Stimulated activated CD8-positive, alpha-beta memory T cell treated with anti-CD3 and anti-CD28 coated beads, Interleukin-12 subunit alpha, Interleukin-12 subunit beta, amount 100 ng/mL, for 4 hours (primary cell): ENCODE data around the gene LRP1.

Experiments
- DNase-seq: peaks from one replicate; pipeline ENCODE4 v3.0.0-alpha.2; 2020; ENCODE audit warnings: low read depth

LRP1 gene

GRCh38 chr12:57237932-57238853 is 109.9 kb downstream of the LRP1 start:
- no peak for DNase-seq

DNA sequence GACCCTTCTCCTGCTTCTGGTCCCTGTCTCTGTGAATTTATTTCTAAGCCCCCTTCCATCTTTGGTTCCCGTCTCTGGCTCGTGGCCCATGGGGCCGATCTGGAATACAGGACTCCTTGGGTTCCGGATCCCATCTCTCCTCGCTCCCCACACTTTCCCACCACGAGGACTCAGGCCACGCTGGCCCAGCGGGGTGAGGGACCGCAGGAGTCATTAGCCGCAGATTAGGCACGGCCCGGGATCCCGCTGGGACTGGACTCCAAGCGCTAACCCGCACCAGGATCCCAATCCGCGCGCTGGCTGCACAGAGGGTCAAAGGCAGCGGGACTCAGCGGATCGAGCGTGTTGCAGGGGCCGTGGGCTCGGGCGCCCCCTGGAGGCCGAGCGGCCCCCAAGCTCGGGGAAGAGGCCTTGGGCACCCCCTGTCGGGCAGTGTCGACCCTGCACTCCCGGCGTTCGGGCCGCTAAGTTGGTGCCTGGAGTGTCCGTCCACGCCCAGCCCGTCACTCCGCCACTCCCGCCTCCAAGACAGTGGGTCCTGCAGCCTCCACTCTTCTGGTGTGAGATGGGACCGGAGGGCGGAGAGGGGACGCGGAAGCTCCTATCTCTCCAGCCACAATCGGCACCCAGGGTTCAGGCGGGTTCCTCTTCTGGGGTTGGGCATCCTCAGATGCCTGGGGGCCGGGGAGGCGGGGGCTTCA is 110.7 kb downstream of the LRP1 start:
- peak; percentile 76 for DNase-seq

DNA sequence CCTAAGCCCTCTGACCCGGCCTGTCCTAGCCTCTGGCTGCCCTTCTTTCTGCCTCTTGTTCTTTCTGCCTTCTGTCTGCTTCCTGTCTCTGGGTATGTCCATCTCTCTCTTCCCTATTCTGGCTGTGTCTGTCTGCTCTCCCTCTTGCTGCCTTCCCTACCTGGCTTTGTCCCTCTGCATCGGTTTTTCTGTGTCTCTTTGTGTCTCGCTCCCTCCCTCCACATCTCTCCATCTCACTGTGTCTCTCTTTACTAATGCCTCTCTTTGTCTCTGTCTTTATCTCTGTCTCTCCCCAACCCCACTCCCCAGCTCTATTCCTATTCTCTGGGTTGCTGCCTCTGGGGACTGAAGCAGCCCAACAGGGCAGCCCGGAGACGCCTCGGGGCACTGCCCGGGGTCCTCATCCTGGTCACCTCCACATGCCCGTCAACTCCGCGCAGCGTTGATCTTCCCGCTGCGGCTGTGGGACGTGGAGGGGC is 111.3 kb downstream of the LRP1 start:
- no peak for DNase-seq

- DNase-seq, result peak; percentile 65
Measured at GRCh38 chr12:57240066-57240921, 112.0 kb downstream of the LRP1 start.

- no peak for DNase-seq
Measured at GRCh38 chr12:57240926-57241401, 112.7 kb downstream of the LRP1 start.

DNA sequence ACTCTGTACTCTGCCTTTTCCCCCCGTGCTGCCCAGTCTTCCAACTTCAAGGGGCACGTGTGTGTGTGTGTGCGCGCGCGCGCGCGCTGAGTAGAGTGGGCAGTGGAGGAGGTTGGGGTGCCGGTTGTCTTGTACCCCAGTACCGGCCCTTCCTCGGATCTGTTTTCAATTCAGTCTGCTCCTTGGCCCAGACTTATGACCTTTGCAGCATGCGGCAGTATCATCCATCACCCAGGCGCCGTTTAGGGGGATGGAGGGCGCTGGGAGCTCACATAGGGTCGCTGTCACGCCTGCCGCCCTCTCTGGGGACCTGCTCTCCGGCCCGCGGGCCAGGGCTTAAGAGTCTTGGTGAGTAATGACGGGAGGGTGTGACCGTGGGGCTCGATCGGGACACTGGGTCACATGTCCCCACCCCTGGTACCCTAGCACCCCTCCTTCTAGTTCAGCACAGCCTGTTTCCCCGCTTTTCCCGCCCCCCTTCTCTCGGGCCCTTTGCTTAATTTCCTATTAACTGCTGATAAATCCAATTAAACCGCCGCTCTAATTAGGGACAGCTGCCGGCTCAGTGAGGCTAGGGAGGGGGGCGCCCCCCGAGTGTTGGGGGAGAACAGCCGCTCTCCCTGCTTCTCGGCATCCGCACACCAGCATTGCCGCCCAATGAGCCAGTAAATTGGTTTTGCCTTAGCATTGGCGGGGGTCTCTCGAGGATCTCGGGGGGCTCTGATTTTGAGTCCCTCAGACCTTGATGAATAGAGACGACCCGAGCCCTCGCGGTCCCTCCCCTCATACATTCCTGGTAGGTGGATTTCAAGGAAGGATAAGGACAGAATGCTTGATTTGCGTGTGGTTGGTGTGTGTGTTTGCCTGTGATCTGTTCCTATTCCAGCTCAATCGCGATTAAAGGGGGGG is 113.4 kb downstream of the LRP1 start:
- DNase-seq, result no peak

DNA sequence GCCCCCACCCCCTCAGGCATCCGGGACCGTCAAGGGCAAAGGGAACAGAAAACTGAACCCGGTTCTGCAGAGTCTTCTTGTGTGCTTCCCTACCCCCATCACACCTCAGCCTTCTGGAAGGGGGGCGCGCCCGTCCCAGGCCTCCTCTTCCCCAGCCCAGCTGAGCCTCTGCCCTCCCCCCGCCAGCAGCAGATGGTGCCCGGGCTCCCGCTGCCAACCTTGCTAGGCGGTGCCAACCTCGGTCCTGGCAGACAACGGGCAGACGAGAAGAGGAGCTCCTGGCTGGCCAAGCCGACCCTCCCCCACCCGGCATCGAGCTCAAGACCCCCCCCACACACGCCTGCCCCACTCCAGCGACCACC is 114.0 kb downstream of the LRP1 start:
- DNase-seq, result no peak

GRCh38 chr12:57242691-57243454 is 114.6 kb downstream of the LRP1 start:
- no peak for DNase-seq

DNA sequence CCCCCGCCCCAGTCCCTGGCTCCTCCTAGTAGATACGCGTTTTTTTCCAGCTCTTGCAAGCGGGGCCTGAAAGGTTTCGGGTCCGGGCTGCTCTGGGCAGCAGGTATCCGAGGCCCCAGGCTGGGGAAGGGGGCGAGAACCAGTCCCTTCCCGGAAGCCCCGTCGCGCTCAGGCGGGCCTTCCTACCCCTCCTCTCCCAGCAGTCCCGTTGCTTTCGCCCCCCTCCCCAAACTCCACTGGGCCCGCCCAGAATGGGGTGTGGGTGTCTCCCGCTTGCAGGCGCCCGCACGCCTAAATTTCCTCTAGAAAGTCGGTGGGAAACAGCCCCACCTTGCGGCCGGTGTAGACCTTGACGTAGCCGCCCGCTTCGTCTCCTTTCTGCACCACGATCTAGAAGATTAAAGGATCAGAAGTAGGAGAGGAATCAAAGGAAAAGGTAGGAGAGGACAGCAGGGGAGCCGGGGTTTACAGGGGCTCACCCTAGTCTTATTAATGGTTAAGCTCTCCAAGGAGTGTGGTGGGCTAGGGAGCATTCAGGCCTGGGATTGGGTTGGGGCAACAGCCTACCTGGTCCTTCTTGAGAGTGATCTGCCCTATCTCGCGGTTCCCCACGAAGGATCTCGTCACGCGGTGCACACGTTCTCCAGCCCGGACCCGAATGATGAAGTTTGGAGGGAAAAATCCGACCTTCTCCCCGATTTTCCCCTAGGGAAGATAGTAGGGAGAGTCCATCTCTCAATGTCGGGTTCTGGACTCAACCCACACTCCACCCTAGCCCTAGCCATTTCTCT is 115.4 kb downstream of the LRP1 start:
- DNase-seq, result peak; percentile 57

DNA sequence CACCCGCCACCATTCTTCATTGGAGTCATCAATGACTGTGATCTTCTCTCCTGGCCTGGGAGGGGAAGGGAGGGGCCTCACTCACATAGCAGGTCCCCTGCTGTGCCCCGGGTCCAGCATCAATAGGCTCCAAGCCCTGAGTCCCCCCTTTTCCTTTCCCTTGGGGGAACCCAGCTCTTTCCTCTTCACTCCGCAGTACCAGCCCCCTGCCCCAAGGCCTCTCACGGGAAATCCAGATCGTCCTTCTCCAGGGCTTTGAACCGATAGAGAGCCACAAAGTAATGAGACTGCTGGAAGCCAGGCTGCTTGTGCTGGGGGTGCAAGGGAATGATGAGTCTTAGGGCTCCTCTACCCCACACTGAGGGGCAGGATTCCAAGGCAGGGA is 116.0 kb downstream of the LRP1 start:
- no peak for DNase-seq

DNA sequence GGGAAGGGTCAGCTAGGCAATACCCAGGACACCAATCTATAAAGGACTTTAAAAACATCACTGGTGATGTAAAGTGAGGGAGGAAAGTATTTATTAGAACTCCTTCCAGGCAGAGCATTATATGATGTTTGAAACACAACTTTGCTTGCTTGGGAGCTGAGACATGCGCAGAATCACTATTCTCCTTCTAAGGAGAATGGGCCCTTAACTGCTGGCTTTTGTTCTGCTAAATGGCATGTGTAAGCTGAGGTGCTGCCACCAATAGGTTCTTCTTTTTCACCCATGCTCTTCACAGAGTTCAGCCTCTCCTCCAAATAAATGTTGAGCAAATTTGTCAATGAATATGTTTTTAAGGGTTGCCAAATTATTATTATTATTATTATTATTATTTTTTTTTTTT is 118.8 kb downstream of the LRP1 start:
- DNase-seq, result no peak

DNA sequence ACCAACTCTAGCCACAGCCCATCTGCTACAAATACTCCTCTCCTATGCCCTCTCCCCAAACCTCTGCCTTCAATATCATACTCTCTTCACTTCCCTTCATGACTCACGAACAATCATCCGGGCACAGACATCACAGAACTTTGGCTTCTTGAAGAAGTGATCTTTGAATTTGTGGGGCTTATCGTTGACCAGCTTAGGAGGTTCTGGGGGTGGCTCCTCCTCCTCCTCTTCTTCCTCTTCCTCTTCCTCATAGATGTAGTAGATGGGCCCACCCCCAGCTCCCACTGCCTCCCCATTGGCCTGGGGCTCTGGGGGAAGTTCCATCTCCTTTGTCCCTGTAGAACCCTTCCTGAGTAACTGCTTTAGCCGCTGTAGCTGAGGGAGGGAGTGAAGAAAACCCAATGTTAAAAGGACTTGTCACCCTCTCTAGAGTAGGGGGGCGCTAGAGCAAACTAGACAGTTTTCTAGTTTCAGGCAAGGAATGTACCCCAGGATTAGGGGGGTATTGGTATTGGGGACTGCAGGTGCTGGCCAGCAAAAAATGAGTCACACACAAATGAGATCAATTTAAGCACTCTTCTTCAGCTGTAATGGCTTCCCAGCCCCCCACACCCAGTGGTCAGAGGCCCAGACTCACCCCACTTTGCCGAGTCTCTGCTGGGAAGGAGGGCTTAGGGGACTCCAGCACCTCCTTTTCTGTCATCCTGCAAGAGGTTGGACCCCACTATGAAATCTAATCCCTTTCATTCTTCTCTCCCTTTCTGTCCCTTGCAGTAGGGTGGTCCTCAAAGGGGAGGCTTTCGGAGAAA is 120.9 kb downstream of the LRP1 start:
- no peak for DNase-seq

DNA sequence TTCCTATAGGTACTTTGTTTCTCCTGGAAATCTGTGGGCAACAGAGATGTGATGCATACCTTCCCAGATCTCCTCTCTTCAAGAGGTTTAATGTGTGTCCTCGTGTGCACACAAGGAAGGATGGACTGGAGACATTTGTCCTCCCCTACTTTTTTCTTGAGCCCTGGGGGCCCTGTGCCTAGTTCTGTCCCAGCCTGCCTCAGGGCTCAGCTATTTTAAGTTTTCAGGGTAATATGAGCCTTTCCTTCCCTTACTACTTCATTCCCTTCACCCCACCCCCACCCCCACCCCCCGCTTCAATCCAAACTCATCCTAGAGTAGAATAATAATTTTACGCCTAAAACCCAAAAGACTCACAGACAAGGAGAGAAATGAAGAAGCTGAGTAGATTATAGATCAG is 122.3 kb downstream of the LRP1 start:
- no peak for DNase-seq

GRCh38 chr12:57250956-57251355 is 122.7 kb downstream of the LRP1 start, which contains the start of gene STAC3:
TSS of gene STAC3 (minus strand) at chr12:57251187. CDS start at chr12:57249636, 1,551 bp downstream.
- no peak for DNase-seq

DNA sequence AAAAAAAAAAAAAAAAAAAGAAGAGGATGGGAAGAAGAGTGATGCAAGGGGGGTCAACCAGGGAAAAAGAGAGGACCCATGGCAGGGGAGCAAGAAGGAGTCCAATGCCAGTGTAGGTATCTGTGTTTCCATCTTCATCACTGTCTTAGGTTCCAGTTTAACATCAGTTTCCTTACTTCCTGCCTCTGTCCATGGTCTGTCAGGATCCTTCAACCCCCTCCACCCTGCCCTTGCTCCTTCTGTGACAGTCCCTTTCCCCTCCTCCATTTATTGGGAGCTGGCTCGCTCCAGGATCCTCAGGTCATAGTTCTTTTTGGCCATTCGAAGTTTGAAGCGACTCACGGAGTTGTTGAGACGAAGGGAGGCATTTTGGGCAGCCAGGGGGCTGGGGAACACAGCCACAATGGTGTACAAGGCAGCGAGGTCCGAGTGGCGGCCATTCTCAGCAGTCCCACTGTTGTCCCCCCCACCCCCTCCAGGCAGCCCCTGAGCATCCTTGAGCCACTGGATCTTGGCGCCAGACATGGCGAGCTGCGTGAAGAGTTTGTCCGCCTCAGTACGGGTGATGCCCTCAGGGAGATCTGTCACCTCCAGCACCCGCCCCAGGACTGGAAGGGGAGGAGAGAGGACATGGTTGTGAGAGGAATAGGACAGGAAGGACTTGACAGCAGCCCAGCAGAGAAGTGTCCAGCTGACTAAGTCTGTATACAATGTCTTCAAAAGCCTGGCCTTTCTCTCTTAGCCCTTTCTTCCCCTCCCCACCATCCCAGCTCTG is 126.4 kb downstream of the LRP1 start:
- no peak for DNase-seq

GRCh38 chr12:57255916-57256315 is 127.6 kb downstream of the LRP1 start:
- DNase-seq, result no peak
